HepG2 (cell line): ENCODE data around the gene FAM228B. TPM values are rescaled to one million over a fixed set of nuclear protein-coding genes. Genes with fewer than 3 reads are reported as not detected.
A peak's percentile ranks its signal among the peaks of the same experiment; 100 is the strongest.

Experiments used
- ATAC-seq: fragments of 200-7000 bp; cut with Tn5 transposase; 3 replicates; pipeline ENCODE4 v1.9.1; 2020; ENCODE audit warnings: mild to moderate bottlenecking, moderate library complexity
- BruUV-seq: library from RNA; stranded (reverse); fragments of 400-500 nt; replicated peaks from 2 replicates; lab custom pipeline; 2021; lab: Mats Ljungman, UMichigan
- CTCF ChIA-PET: fragments of 300-600 bp; formaldehyde crosslinking; extraction: SDS; loops from one replicate; lab custom pipeline; 2021; ENCODE audit warnings: low total read pairs, inconsistent platforms, low intra/inter-chr PET ratio; lab: Yijun Ruan, JAX
- POLR2A ChIA-PET: fragments of 350-600 bp; sonication (Branson Sonifier 250); formaldehyde crosslinking; loops from one replicate; lab custom pipeline; 2020; ENCODE audit warnings: antibody characterized with exemption, inconsistent platforms; lab: Yijun Ruan, JAX
- DNase-seq: peaks from one replicate; pipeline ENCODE4 v3.0.0-alpha.2; 2015; ENCODE audit warnings: low spot score
- FAIRE-seq: peaks from 3 replicates; lab custom pipeline; 2011; peaks lifted over from hg19 to GRCh38; lab: Jason Lieb, UNC
- H2AFZ ChIP-seq: one replicate; pipeline ENCODE4 v1.6.1; 2011; ENCODE audit warnings: low read length, inconsistent platforms
- H3K27ac ChIP-seq: fragments of 300-600 bp; 3 replicates; pipeline ENCODE4 v1.8.0; 2011; ENCODE audit warnings: mixed run types, mild to moderate bottlenecking, mixed read lengths, low read length, inconsistent platforms; ENCODE audit not compliant: insufficient read depth; ENCODE audit errors: extremely low read length
- H3K27me3 ChIP-seq, 2 experiments: fragments of 200-600 bp in 1 of 2; 2 replicates in 1 of 2; 3 replicates in 1 of 2; pipeline versions ENCODE4 v1.6.0 to v1.8.0; 2011; ENCODE audit warnings: low read length in 2 of 2, mild to moderate bottlenecking in 2 of 2, moderate library complexity in 2 of 2, inconsistent platforms in 1 of 2; ENCODE audit not compliant: insufficient read depth in 2 of 2, control insufficient read depth in 1 of 2
- H3K36me3 ChIP-seq, 2 experiments: fragments of 200-600 bp in 1 of 2; replicated peaks in 1 of 2; 2 replicates in 1 of 2; 3 replicates in 1 of 2; pipeline versions ENCODE4 v1.5.1 to v1.8.0; 2011; ENCODE audit warnings: low read length in 2 of 2, inconsistent platforms in 1 of 2; ENCODE audit not compliant: insufficient read depth in 2 of 2, control insufficient read depth in 1 of 2
- H3K4me1 ChIP-seq: 2 replicates; pipeline ENCODE4 v1.5.1; 2012; ENCODE audit warnings: low read length, inconsistent platforms; ENCODE audit not compliant: insufficient read depth
- H3K4me2 ChIP-seq: 2 replicates; pipeline ENCODE4 v1.6.0; 2011; ENCODE audit warnings: low read depth, low read length, inconsistent platforms
- H3K4me3 ChIP-seq, 3 experiments: fragments of 200-600 bp in 1 of 3; sonication (generic), shearing (Covaris generic) in 1 of 3; replicated peaks in 1 of 3; 2 replicates each; pipeline ENCODE4 v1.5.1; 2011 to 2016; ENCODE audit warnings: low read length in 3 of 3, inconsistent platforms in 2 of 3, low read depth in 2 of 3, mild to moderate bottlenecking in 2 of 3, control low read depth in 1 of 3, mixed read lengths in 1 of 3; ENCODE audit not compliant: insufficient read depth in 1 of 3
- H3K79me2 ChIP-seq: one replicate; pipeline ENCODE4 v1.6.1; 2011; ENCODE audit warnings: low read length, inconsistent platforms; ENCODE audit not compliant: insufficient read depth
- H3K9ac ChIP-seq: 2 replicates; pipeline ENCODE4 v1.6.0; 2011; ENCODE audit warnings: mild to moderate bottlenecking, low read depth, low read length, inconsistent platforms; ENCODE audit not compliant: insufficient read depth
- H3K9me3 ChIP-seq: 2 replicates; pipeline ENCODE4 v1.5.1; 2012; ENCODE audit warnings: mild to moderate bottlenecking, low read length
- H4K20me1 ChIP-seq: 2 replicates; pipeline ENCODE4 v1.6.0; 2011; ENCODE audit warnings: inconsistent platforms, mild to moderate bottlenecking, low read length, moderate library complexity; ENCODE audit not compliant: insufficient read depth
- ATF3 ChIP-seq: sonication (generic); formaldehyde crosslinking; IDR thresholded peaks from 2 replicates; pipeline ENCODE4 v1.4.0; 2020; ENCODE audit warnings: missing genetic modification reagents
- ELK4 ChIP-seq: sonication (generic); formaldehyde crosslinking; IDR thresholded peaks from 2 replicates; pipeline ENCODE4 v1.9.0; 2021; ENCODE audit warnings: missing genetic modification reagents, borderline replicate concordance
- GTF3A ChIP-seq: sonication (generic); formaldehyde crosslinking; conservative IDR thresholded peaks from 2 replicates; pipeline ENCODE4 v1.4.0; 2020; ENCODE audit warnings: mild to moderate bottlenecking, missing genetic modification reagents
- MTA3 ChIP-seq: sonication (generic); formaldehyde crosslinking; IDR thresholded peaks from 2 replicates; pipeline ENCODE4 v1.4.0; 2020; ENCODE audit warnings: missing genetic modification reagents
- SAFB2 ChIP-seq: sonication (generic); formaldehyde crosslinking; IDR thresholded peaks from 2 replicates; pipeline ENCODE4 v1.5.1; 2020; ENCODE audit warnings: missing genetic modification reagents, low read depth, mild to moderate bottlenecking, borderline replicate concordance
- THAP7 ChIP-seq: sonication (generic); formaldehyde crosslinking; IDR thresholded peaks from 2 replicates; pipeline ENCODE4 v1.8.1; 2023; ENCODE audit warnings: mild to moderate bottlenecking, missing genetic modification reagents
- XBP1 ChIP-seq: sonication (generic); formaldehyde crosslinking; IDR thresholded peaks from 2 replicates; pipeline ENCODE4 v1.5.0; 2020; ENCODE audit warnings: missing genetic modification reagents
- ZNF451 ChIP-seq: sonication (generic); formaldehyde crosslinking; IDR thresholded peaks from 2 replicates; pipeline ENCODE4 v1.5.0; 2020; ENCODE audit warnings: mild to moderate bottlenecking, missing genetic modification reagents
- ZNF615 ChIP-seq: sonication (generic); formaldehyde crosslinking; IDR thresholded peaks from 2 replicates; pipeline ENCODE4 v1.5.0; 2020; ENCODE audit warnings: mild to moderate bottlenecking, missing genetic modification reagents, borderline replicate concordance
- WGBS: methylation state at CpG from one replicate; pipeline ENCODE4 v1.1.6; 2017; ENCODE audit warnings: low lambda C conversion rate; 5-methylcytosine and 5-hydroxymethylcytosine counted together
- in situ Hi-C: cut with HindIII; loops from 2 replicates; pipeline ENCODE4 v1.10.0; 2017; ENCODE audit warnings: low pct_unique_long_range_greater_than_20kb; ENCODE audit not compliant: extremely low pct_ligation_motif_present
- intact Hi-C: fragments of 100-400 bp; cut with micrococcal nuclease; formaldehyde crosslinking; loops from one replicate; pipeline ENCODE4 v1.10.0; 2022; ENCODE audit not compliant: unreplicated experiment
- polyA plus RNA-seq, 8 experiments: library from polyadenylated mRNA; depleted of rRNA in 3 of 8; stranded (reverse) in 7 of 8; unstranded in 1 of 8; fragments of >200 nt; fragmentation: Illumina TruSeq in 4 of 8; extraction: Trizol in 4 of 8; gene quantifications; 2 replicates each; pipeline versions ENCODE4 v1.2.1 to v1.2.3, GENCODE V29; 2011 to 2016; ENCODE audit warnings: low read depth in 4 of 8, missing spikeins in 1 of 8, mixed read lengths in 1 of 8; ENCODE audit not compliant: insufficient read depth in 1 of 8
- total RNA-seq, 5 experiments: library from RNA; depleted of rRNA; stranded (reverse); fragments of >200 nt; fragmentation: Illumina TruSeq; extraction: Trizol; gene quantifications; 2 replicates each; pipeline ENCODE4 v1.2.3, GENCODE V29; 2016; ENCODE audit warnings: low read depth in 1 of 5
- TF ChIP-seq, protein P1 (sequence below): sonication (generic); formaldehyde crosslinking; IDR thresholded peaks from 2 replicates; pipeline ENCODE4 v1.4.0; 2020; ENCODE audit warnings: mild to moderate bottlenecking, missing genetic modification reagents, borderline replicate concordance
- TF ChIP-seq, protein P2 (sequence below): sonication (generic); formaldehyde crosslinking; IDR thresholded peaks from 2 replicates; pipeline ENCODE4 v1.4.0; 2020; ENCODE audit warnings: low read depth, missing genetic modification reagents

Gene FAM228B
- total and polyA plus RNA-seq, 2 of the 13 experiments (the other 11 are each of a cell fraction or from before 2014, with no cell fraction given): 0.79 to 1.1 TPM

- no peaks in the 10 kb centered on the region; a peak in 1 of 5 replicates for H3K27me3 ChIP-seq
- ChIA-PET POLR2A (interaction anchor here (0.6 to 3.4 kb wide), 43 partner anchors 7 to 630 kb away, joined by 3 to 99 read pairs (median 5); partner anchors contain the start of genes ATAD2B, FAM228B, ITSN2 and PFN4), CTCF (interaction anchor here (0.6 to 3.5 kb wide), 6 partner anchors 40 to 157 kb away, joined by 4 to 71 read pairs (median 8); partner anchors contain the start of gene ATAD2B)
- peak overlapping the region; percentile 79 for H3K9ac ChIP-seq
- DNase-seq (peak; percentile 98), FAIRE-seq (peak; percentile 97), ATAC-seq (peak; percentile 92)
- in situ Hi-C loops: loop anchor here (10.0 kb wide), 1 partner anchor 81 kb away; no protein-coding TSS in a partner anchor
- no peaks in the 10 kb centered on the region for H4K20me1 ChIP-seq
- H2AFZ ChIP-seq: peak overlapping the region; percentile 69
- BruUV-seq: TSS peak; percentile 62
- under 1% methylated on average over 21 of the region's 30 CpGs for WGBS
- H3K27ac ChIP-seq: peak overlapping the region; percentile 89
- H3K4me3 ChIP-seq: peak overlapping the region; percentile 67 to 84 (median 74)
- intact Hi-C loops: loop anchor here (1.0 to 5.0 kb wide), 6 partner anchors 36 to 261 kb away; partner anchors contain the start of genes ATAD2B, FAM228B, PFN4 and WDCP
- peaks cover 22% of the 10 kb centered on the region for H3K4me1 ChIP-seq
- H3K79me2 ChIP-seq: no peaks in the 10 kb centered on the region
- H3K4me2 ChIP-seq: peak overlapping the region; percentile 91
- H3K36me3 ChIP-seq: peaks cover 5 to 9% of the 10 kb centered on the region in 2 experiments; a peak in 3 of 5 replicates
- no peaks in the 10 kb centered on the region for H3K9me3 ChIP-seq
- TF ChIP-seq ATF3 (CRISPR knock-in tag): peak; percentile 31; the same call in 1 of the 2 replicates
- no peak for TF ChIP-seq ELK4 (CRISPR knock-in tag)
- no peak for TF ChIP-seq ZNF451 (CRISPR knock-in tag)
- TF ChIP-seq, protein P1, sequence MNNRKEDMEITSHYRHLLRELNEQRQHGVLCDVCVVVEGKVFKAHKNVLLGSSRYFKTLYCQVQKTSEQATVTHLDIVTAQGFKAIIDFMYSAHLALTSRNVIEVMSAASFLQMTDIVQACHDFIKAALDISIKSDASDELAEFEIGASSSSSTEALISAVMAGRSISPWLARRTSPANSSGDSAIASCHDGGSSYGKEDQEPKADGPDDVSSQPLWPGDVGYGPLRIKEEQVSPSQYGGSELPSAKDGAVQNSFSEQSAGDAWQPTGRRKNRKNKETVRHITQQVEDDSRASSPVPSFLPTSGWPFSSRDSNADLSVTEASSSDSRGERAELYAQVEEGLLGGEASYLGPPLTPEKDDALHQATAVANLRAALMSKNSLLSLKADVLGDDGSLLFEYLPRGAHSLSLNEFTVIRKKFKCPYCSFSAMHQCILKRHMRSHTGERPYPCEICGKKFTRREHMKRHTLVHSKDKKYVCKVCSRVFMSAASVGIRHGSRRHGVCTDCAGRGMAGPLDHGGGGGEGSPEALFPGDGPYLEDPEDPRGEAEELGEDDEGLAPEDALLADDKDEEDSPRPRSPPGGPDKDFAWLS (CRISPR knock-in tag): no peak
- no peak for TF ChIP-seq ZNF615 (CRISPR knock-in tag)
- peak; percentile 85; the same call in 1 of the 2 replicates for TF ChIP-seq THAP7
- no peak for TF ChIP-seq XBP1
- 0 out of 2 replicates have a peak, but pooled peaks have one; percentile 54 for TF ChIP-seq SAFB2
- TF ChIP-seq, protein P2, sequence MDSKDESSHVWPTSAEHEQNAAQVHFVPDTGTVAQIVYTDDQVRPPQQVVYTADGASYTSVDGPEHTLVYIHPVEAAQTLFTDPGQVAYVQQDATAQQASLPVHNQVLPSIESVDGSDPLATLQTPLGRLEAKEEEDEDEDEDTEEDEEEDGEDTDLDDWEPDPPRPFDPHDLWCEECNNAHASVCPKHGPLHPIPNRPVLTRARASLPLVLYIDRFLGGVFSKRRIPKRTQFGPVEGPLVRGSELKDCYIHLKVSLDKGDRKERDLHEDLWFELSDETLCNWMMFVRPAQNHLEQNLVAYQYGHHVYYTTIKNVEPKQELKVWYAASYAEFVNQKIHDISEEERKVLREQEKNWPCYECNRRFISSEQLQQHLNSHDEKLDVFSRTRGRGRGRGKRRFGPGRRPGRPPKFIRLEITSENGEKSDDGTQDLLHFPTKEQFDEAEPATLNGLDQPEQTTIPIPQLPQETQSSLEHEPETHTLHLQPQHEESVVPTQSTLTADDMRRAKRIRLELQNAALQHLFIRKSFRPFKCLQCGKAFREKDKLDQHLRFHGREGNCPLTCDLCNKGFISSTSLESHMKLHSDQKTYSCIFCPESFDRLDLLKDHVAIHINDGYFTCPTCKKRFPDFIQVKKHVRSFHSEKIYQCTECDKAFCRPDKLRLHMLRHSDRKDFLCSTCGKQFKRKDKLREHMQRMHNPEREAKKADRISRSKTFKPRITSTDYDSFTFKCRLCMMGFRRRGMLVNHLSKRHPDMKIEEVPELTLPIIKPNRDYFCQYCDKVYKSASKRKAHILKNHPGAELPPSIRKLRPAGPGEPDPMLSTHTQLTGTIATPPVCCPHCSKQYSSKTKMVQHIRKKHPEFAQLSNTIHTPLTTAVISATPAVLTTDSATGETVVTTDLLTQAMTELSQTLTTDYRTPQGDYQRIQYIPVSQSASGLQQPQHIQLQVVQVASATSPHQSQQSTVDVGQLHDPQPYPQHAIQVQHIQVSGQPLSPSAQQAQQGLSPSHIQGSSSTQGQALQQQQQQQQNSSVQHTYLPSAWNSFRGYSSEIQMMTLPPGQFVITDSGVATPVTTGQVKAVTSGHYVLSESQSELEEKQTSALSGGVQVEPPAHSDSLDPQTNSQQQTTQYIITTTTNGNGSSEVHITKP (CRISPR knock-in tag): peak; percentile 74; the same call in 1 of the 2 replicates
- no peak for TF ChIP-seq MTA3 (CRISPR knock-in tag)
- 0 out of 2 replicates have a peak, but pooled peaks have one; percentile 10 for TF ChIP-seq GTF3A (CRISPR knock-in tag)
Observed at GRCh38 chr2:24083567-24084385, 39.5 kb upstream of the FAM228B start.
